NCI-H1417 (cell line): Measurements from ENCODE around the gene SLMAP.

ENCODE experiments used
- DNase-seq, 3 experiments: peaks; one replicate each; lab custom pipeline; 2025; lab: John Stamatoyannopoulos, UW

Gene SLMAP

DNA sequence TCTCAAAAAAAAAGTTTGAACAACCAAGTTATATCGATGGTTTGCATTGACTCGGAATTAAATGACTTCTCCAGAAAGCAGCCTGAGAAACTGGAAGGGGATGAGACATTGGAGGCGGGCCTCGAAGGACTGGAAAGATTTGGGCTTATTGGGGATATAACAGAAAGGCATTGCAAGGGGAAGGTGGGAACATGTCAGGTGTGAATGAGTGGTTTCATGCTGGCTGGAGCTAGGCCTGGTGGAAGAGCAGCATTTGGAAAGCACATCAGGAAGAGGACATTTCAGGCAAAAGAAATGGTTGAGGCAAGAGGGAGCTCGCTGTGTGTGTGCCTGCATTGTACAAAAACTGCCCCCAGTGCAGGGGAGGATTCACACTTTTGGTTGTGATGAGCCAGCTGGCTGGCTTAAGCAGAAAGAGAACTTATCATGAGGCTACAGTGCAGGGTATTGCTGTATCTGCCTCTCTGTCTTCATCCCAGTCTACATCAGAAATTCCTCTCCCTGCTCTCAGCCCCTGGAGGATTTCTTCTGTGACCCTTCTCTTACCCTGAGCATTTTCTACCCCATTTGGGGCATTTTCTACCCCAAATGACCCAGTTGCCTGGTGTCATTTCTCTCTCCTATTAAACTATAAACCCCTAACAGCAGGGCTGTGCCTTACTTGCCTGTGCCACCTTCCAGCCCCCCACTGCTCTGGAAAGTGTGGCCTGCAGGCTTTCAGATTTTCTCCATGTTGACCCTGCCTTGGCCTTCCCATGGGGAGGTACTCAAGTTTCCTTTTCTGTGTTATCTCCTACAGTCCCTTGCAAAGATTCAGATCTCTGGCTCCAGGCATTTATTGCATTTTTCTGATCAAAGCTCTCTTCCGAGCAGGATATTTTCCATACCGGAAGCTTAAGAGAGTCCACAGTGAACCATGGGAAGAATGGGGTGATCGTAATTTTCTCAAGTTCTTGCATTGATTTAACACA is 187.7 kb downstream of the SLMAP start:
- no peak for DNase-seq

GRCh38 chr3:57946970-57947381 is 190.9 kb downstream of the SLMAP start:
- no peak for DNase-seq

DNA sequence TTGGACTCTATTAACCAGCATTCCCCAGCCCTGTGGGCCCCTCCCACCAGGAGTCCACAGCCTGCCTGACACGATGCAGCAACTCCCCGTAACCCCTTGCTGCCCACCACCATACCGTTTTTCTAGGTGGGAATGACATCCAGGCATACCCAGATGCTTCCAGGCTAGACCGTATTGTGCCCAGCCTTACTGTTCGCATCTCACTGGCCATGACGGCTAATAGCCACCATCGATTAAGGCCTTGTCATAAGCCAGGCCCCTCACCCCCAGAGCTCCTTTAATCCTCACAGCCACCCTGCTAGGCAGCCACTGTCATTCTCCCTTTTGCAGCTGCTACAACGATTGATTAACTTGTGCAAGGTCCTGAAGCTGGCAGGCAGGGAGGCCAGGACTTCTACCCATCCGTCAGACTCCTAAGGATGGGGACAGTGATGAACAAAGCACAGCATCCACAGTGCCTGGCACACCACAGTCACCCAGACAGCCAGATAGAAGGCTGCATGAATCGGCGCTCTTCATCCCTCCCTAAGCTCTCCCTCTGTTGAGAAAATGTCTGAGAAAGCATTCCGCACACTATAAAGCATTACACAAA is 192.1 kb downstream of the SLMAP start:
- no peak for DNase-seq

DNA sequence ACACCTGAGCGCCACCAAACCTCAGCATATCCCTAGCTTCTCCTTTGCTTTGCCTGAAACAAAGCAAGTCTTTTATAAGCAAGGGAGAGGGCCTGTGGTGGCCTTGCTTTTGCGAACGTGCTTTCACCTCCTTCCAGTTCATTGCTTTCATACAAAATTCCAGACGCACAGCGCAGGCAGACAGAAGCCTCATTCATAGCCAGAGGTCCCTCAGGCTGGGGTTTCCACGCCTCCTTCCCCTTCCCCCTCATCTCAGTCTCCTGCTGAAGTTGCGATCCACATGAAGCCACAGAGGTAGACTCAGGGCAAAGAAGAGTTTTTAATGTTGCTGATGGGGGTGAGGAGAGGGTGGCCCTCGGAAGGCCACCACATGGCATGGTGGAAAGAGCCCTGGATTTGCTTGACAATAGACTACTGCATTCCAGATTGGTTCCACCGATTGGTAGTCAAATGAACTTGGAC is 192.7 kb downstream of the SLMAP start:
- no peak for DNase-seq

DNA sequence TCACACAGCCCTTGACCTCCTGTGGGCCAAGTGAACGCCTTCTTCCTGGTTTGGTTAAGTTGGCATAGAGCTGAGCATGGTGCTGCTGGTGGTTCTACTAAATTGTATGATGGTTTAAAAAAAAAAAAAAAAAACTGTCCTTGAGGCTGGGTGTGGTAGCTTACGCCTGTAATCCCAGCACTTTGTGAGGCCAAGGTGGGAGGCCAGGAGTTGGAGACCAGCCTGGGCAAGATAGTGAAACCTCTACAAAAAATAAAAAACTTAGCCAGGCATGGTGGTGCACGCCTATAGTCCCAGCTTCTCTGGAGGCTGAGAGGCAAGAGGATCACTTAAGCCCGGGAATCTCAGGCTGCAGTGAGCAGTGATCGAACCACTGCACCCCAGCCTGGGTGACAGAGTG is 193.2 kb downstream of the SLMAP start:
- DNase-seq = no peak

DNA sequence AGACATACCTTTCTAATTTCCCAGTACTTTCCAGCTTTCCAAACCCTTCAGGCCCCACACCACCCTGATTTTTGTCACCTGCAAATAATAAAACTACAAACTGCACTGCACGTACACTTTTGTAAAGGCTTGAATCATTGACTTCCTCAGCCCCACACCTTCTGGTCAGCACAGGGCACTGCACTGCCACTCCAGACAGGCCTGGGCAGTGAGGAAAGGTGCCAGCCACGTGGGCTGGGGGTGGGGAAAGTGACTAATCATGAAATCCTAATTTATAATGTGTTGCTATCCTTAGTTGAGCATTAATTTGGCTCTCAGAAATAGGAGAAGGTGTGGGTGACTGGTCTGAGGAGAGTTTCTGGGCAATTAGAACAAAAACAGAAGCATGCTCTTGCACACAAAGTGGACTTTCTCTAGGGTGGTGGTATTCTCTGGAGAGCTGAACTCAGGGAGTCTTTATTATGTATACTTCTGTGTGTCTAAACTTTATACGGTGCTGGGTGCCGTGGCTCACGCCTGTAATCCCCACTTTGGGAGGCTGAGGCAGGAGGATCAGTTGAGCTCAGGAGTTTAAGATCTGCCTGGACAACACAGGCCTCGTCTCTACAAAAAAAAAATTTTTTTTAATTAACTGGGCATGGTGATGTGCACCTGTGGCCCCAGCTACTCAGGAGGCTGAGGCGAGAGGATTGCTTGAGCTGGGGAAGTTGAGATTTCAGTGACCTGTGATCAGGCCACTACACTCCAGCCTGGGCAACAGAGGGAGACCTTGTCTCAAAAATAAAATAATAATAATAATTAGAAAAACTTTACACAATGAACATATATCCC is 193.9 kb downstream of the SLMAP start:
- no peak for DNase-seq

DNA sequence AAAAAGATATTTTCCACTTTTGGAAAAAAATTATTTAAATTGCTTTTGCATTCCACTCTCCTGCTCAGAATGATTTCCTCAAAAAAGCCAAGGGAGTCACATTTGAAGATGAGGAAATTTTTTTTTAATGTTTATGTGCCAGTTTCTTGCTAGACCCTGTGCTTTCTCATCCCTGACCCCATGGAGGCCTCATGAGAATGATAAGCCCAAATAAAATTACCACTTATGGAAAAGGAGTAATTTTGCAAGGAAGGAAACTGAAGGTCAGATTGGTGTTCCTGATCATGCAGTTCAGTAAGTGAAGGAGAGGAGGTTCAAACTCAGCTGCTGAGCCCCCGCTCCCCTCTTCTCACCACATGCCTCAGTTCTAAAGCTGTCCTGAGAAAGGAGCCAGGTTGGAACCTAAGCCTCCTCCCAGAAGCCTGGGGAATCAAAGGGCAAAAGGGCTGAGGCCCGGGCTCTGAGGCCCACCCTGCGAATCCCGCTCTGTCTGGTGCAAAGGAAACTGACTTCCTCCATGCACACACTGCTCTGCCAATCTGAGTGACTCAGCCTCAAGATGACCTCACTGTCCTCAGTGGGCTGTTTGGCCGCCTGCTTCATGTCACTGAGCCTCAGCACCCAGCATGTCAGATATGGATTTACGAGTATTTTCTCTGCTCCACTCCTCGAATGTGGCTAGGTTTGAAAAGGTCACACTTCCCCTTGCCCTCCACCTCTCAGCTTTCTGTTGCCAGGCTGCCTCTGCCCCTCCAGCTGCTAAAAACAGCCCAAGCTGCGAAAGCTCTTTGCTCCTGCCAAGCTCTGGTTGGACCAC is 195.2 kb downstream of the SLMAP start:
- no peak for DNase-seq

DNA sequence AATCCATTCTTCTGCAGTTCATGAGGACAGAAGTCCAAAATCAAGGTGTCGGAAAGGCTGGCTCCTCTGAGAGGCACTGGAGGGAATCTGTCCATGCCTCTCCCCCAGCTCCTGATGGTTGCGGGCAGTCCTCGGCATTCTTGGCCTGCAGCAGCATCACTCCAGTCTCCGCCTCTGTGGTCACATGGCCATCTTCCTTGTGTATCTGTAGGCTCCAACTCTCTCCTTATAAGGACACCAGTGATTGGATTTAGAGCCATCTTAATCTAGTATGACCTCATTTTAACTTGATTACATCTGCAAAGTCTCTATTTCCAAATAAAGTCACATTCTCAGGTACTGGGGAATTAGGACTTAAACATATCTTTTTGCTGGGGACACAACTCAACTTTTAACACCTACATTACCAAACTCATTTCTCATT is 196.1 kb downstream of the SLMAP start:
- DNase-seq = no peak

DNA sequence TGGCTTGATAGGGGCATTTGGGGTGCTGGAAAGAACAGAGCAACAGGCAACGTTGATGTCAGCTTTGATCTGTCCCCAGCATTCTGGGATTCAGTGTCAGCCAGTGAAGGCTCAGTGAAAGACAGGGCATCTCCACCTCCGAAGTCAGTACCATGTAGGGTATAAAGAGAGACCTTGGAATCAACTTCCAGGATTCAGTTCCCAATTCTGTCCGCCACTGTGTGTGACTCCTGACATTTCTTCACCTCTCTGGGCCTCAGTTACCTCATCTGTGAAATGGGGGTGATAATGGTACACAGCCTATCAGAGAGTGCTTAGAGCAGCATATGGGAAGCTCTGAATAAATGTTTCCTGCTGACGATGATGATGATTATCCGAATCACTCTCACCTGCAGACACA is 196.5 kb downstream of the SLMAP start:
- no peak for DNase-seq

DNA sequence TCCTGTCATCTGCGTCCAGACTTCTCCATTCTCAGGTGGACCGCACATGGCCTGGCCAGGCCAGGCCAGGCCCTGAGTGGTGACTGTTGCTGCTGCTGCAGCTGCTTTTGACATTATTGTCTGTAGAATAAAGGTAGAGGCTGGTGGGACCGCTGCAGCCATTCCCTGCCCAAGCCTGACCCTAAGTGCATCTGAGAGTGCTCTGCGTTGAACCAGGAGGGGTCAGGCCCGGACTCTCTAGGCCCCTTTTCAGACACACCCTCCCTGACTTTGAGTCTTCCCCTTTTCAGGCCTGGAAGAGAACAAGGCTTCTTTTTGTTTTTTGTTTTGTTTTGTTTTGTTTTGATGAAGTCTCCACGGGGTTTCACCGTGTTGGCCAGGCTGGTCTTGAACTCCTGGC is 197.5 kb downstream of the SLMAP start:
- no peak for DNase-seq

DNA sequence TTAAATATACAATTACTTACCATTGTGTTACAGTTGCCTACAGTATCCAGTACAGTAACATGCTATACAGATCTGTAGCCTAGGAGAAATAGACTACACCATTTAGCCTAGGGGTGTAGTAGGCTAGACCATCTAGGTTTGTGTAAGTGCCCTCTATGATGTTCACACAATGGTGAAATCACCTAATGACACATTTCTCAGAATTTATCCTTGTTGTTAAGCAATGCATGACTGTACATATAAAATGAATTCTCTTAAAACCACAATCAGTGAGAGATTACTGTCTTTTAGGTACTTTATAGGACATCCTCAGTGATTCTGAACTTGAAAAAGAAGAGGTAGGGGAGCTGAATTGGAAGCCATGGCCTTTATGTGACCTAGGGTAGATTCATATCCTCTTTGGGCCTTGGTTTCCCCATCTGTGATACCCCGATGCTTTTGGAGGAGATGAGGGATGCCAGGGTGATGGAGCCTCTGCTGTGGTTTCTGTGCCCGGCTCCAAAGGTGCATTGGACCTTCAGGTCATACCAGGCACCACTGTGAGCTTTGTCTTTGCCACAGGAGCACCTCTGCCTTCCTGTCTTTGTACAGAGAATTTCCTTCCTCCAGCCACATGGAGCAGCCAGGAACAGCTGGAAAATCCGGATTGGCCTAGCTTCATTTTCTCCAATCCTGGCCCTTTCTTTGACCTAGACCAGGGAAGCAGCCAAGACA is 200.2 kb downstream of the SLMAP start:
- no peak for DNase-seq

DNA sequence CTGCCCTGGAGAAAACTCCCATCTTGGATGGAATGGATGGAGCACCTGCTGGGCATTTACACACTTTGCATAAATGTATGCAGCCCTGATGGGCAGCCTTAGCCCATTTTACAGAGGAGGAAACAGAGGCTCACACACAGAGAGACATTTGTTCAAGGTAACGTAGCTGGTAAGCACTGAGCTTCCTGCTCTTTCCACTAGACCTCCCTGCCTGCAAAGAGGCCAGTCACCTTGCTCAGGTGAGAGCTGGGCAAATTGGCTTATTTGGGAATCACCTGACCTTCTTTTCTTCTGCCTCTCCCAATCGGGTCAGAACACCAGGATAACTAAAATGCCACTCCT is 200.7 kb downstream of the SLMAP start:
- DNase-seq = no peak

DNA sequence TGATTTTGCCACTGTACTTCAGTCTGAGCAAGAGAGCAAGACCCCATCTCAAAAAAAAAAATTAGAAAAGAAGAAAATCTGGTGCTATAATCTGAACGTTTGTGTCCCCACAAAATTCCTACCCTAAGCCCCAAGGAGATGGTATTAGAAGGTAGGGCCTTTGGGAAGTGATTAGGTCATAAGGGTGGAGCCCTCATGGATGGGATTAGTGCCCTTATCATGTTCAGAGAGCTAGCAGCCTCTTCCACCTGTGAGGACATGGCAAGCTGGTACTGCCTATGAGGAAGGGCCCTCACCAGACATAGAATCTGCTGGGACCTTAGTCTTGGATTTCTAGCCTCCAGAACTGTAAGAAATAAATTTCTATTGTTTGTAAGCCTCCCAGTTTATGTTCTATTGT is 201.7 kb downstream of the SLMAP start:
- DNase-seq = no peak

GRCh38 chr3:57958642-57959422 is 202.7 kb downstream of the SLMAP start:
- no peak for DNase-seq

- no peak for DNase-seq
Observed at GRCh38 chr3:57959423-57960173, 203.5 kb downstream of the SLMAP start.

GRCh38 chr3:57960174-57960505 is 204.0 kb downstream of the SLMAP start:
- DNase-seq = no peak

- DNase-seq = no peak
Observed at GRCh38 chr3:57961177-57961827, 205.2 kb downstream of the SLMAP start.

GRCh38 chr3:57961828-57962447 is 205.8 kb downstream of the SLMAP start:
- DNase-seq = no peak

- DNase-seq = no peak
Observed at GRCh38 chr3:57962448-57962834, 206.3 kb downstream of the SLMAP start.
